DMS53 (cell line): ENCODE measurements around the gene SHC4.
A peak's percentile ranks its signal among the peaks of the same experiment; 100 is the strongest.

ENCODE experiments used
- DNase-seq: peaks from one replicate; lab custom pipeline; 2025; lab: John Stamatoyannopoulos, UW

The SHC4 gene

GRCh38 chr15:48967336-48967735 lies 3.6 kb upstream of the SHC4 start:
- no peak for DNase-seq

GRCh38 chr15:48966595-48967301 lies 3.0 kb upstream of the SHC4 start:
- DNase-seq: no peak

- peak; percentile 30 for DNase-seq
These were observed 2.3 kb upstream of the SHC4 start for GRCh38 chr15:48965972-48966371.

- no peak for DNase-seq
These were observed 1.2 kb upstream of the SHC4 start for GRCh38 chr15:48964898-48965297.

GRCh38 chr15:48962662-48963523 lies 826 bp downstream of the SHC4 start:
- DNase-seq: peak; percentile 53

- no peak for DNase-seq
These were observed 7.8 kb downstream of the SHC4 start for GRCh38 chr15:48955967-48956366.

- no peak for DNase-seq
These were observed 8.3 kb downstream of the SHC4 start for GRCh38 chr15:48955370-48955769.

GRCh38 chr15:48954538-48954937 lies 9.2 kb downstream of the SHC4 start:
- no peak for DNase-seq

- no peak for DNase-seq
These were observed 16.9 kb downstream of the SHC4 start for GRCh38 chr15:48946840-48947187.

- peak; percentile 25 for DNase-seq
These were observed 17.5 kb downstream of the SHC4 start for GRCh38 chr15:48946074-48946839.

- DNase-seq: no peak
These were observed 18.3 kb downstream of the SHC4 start for GRCh38 chr15:48945386-48945785.

- no peak for DNase-seq
These were observed 21.8 kb downstream of the SHC4 start for GRCh38 chr15:48941904-48942303.

- DNase-seq: peak; percentile 3
These were observed 23.2 kb downstream of the SHC4 start for GRCh38 chr15:48940508-48940907.

- peak; percentile 8 for DNase-seq
These were observed 24.1 kb downstream of the SHC4 start for GRCh38 chr15:48939648-48940047.

- DNase-seq: no peak
These were observed 25.8 kb downstream of the SHC4 start for GRCh38 chr15:48937886-48938285.

- no peak for DNase-seq
These were observed 27.1 kb downstream of the SHC4 start for GRCh38 chr15:48936666-48937065.

GRCh38 chr15:48935236-48935635 lies 28.5 kb downstream of the SHC4 start:
- no peak for DNase-seq

GRCh38 chr15:48930735-48931134 lies 33.0 kb downstream of the SHC4 start:
- DNase-seq: no peak

GRCh38 chr15:48929661-48930060 lies 34.1 kb downstream of the SHC4 start:
- no peak for DNase-seq

- no peak for DNase-seq
These were observed 34.7 kb downstream of the SHC4 start for GRCh38 chr15:48928877-48929538.

GRCh38 chr15:48925714-48926223 lies 38.0 kb downstream of the SHC4 start:
- DNase-seq: peak; percentile 93
